ENCODE results near the gene ATAD2B. TPM values are rescaled to one million over a fixed set of nuclear protein-coding genes. Genes with fewer than 3 reads are reported as not detected.

The ATAD2B gene
- total and polyA plus RNA-seq, 2 of the 8 experiments (the other 6 are each of a cell fraction or from before 2014, with no cell fraction given), result 3.4 to 16.1 TPM

DNA sequence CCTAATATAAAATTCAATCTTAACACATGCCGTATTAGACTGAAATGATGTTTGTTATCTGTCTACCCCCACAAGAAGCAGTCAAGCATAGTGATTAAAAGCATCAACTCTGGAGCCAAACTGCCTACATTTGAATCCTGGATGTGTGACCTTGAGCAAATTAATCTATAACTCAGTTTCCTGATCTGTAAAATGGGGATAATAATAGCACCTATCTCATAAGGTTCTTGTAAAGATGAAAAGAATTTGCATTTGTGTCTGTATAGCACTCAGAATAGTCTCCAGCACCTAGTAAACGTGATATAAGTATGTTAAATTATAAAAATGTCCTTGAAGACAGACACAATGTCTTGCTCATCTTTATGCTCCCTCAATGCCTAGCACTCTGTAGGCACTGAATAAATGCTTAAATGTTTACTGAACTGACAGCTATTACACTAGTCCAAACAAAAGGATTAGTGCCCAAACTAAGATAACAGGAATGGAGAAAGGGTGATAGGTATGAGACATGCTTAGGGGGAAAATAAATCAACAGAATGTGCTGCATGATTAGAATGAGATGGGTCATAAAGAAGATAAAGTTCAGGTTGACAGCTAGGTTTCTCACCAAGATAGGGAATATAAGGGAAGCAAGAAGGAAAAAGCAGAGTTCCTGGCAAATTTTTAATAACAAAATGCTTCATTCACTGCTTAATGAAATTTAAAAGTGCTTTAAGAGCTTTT, 180.6 kb downstream of the ATAD2B start (continued):
- TF ChIP-seq BRCA1 (IDR thresholded peaks at IDR 0.05; ENCODE audit: low read depth, low read length) (no peak), NANOG (IDR thresholded peaks at IDR 0.05; ENCODE audit: insufficient read depth, low read depth, low read length, poor library complexity, severe bottlenecking) (no peak), ZNF274 (IDR thresholded peaks at IDR 0.05; ENCODE audit: borderline replicate concordance, extremely low read depth, low read length) (no peak), CHD2 (IDR thresholded peaks at IDR 0.05; ENCODE audit: low read length) (no peak), EGR1 (IDR thresholded peaks at IDR 0.05; ENCODE audit: borderline replicate concordance, low read depth, low read length) (no peak), TCF12 (IDR thresholded peaks at IDR 0.05; ENCODE audit: low read depth, low read length) (no peak)

All from H1 (cell line).